WTC11 (cell line): ENCODE results near the gene ZFP92. TPM values are rescaled to one million over a fixed set of nuclear protein-coding genes. Genes with fewer than 3 reads are reported as not detected.

Experiments
- ATAC-seq: fragments of 200-7000 bp; cut with Tn5 transposase; 2 replicates; pipeline ENCODE4 v1.10.0; 2021; ENCODE audit warnings: mild to moderate bottlenecking, moderate library complexity
- CTCF ChIA-PET: fragments of 300-600 bp; sonication (Branson Sonifier 250); formaldehyde crosslinking; loops from one replicate; lab custom pipeline; 2021; ENCODE audit warnings: antibody characterized with exemption; lab: Charles Lee
- POLR2A ChIA-PET: fragments of 350-600 bp; sonication (Branson Sonifier 250); formaldehyde crosslinking; loops from one replicate; lab custom pipeline; 2021; ENCODE audit warnings: antibody characterized with exemption; lab: Charles Lee
- DNase-seq: peaks from one replicate; pipeline ENCODE4 v3.0.0; 2021; ENCODE audit warnings: low spot score
- H3K27ac Mint-ChIP-seq: 2 replicates; pipeline ENCODE4 v1.8.0; 2021; ENCODE audit warnings: mixed read lengths
- H3K27me3 Mint-ChIP-seq: 2 replicates; pipeline ENCODE4 v1.8.0; 2021; ENCODE audit warnings: low read depth, mild to moderate bottlenecking, moderate library complexity, mixed read lengths
- H3K36me3 Mint-ChIP-seq: 2 replicates; pipeline ENCODE4 v1.8.0; 2021; ENCODE audit warnings: mixed read lengths
- H3K4me1 Mint-ChIP-seq: 2 replicates; pipeline ENCODE4 v1.8.0; 2022; ENCODE audit warnings: mixed read lengths
- H3K4me3 Mint-ChIP-seq: 2 replicates; pipeline ENCODE4 v1.8.0; 2021; ENCODE audit warnings: mild to moderate bottlenecking, moderate library complexity, mixed read lengths
- H3K9me3 Mint-ChIP-seq: 2 replicates; pipeline ENCODE4 v1.8.0; 2021; ENCODE audit warnings: mixed read lengths
- AFF4 ChIP-seq: sonication (generic); formaldehyde crosslinking; IDR thresholded peaks from 2 replicates; pipeline ENCODE4 v1.8.1; 2023; ENCODE audit warnings: mild to moderate bottlenecking, missing genetic modification reagents, borderline replicate concordance
- CREM ChIP-seq: sonication (generic); formaldehyde crosslinking; IDR thresholded peaks from 2 replicates; pipeline ENCODE4 v1.8.1; 2022; ENCODE audit warnings: mild to moderate bottlenecking, missing genetic modification reagents, moderate library complexity
- ESRRA ChIP-seq: sonication (generic); formaldehyde crosslinking; IDR thresholded peaks from 2 replicates; pipeline ENCODE4 v1.8.1; 2022; ENCODE audit warnings: mild to moderate bottlenecking, missing genetic modification reagents, borderline replicate concordance
- FOXP4 ChIP-seq: sonication (generic); formaldehyde crosslinking; IDR thresholded peaks from 2 replicates; pipeline ENCODE4 v1.8.0; 2022; ENCODE audit warnings: mild to moderate bottlenecking, missing genetic modification reagents
- GRHL2 ChIP-seq: fragments of 250-450 bp; sonication (Bioruptor Pico); IDR thresholded peaks from 2 replicates; pipeline ENCODE4 v1.8.0; 2022; ENCODE audit warnings: mild to moderate bottlenecking, moderate library complexity; ENCODE audit not compliant: insufficient replicate concordance, severe bottlenecking
- MYBL2 ChIP-seq: sonication (generic); formaldehyde crosslinking; IDR thresholded peaks from 2 replicates; pipeline ENCODE4 v1.8.1; 2023; ENCODE audit warnings: mild to moderate bottlenecking, moderate library complexity, missing genetic modification reagents
- NFATC4 ChIP-seq: fragments of 250-450 bp; sonication (Bioruptor Pico); IDR thresholded peaks from 2 replicates; pipeline ENCODE4 v1.9.0; 2021; ENCODE audit warnings: mild to moderate bottlenecking
- NFE2L1 ChIP-seq: sonication (generic); formaldehyde crosslinking; IDR thresholded peaks from 2 replicates; pipeline ENCODE4 v1.8.1; 2023; ENCODE audit warnings: missing genetic modification reagents
- NR2C2 ChIP-seq: sonication (generic); formaldehyde crosslinking; IDR thresholded peaks from 2 replicates; pipeline ENCODE4 v1.8.0; 2022; ENCODE audit warnings: mild to moderate bottlenecking, missing genetic modification reagents
- OVOL2 ChIP-seq: fragments of 250-450 bp; sonication (Bioruptor Pico); IDR thresholded peaks from 2 replicates; pipeline ENCODE4 v1.9.0; 2021; ENCODE audit warnings: mild to moderate bottlenecking, borderline replicate concordance
- PRRX2 ChIP-seq: fragments of 250-450 bp; sonication (Bioruptor Pico); IDR thresholded peaks from 2 replicates; pipeline ENCODE4 v1.8.0; 2021; ENCODE audit warnings: mild to moderate bottlenecking
- ZNF121 ChIP-seq: sonication (generic); formaldehyde crosslinking; IDR thresholded peaks from 2 replicates; pipeline ENCODE4 v1.8.0; 2023; ENCODE audit warnings: missing genetic modification reagents
- ZNF232 ChIP-seq: sonication (generic); formaldehyde crosslinking; IDR thresholded peaks from 2 replicates; pipeline ENCODE4 v1.8.0; 2022; ENCODE audit warnings: mild to moderate bottlenecking, missing genetic modification reagents
- ZNF263 ChIP-seq: sonication (generic); formaldehyde crosslinking; IDR thresholded peaks from 2 replicates; pipeline ENCODE4 v1.8.1; 2022; ENCODE audit warnings: low read depth, mild to moderate bottlenecking, moderate library complexity, missing genetic modification reagents
- ZNF317 ChIP-seq: sonication (generic); formaldehyde crosslinking; IDR thresholded peaks from 2 replicates; pipeline ENCODE4 v1.8.1; 2023; ENCODE audit warnings: low read depth, mild to moderate bottlenecking, moderate library complexity, missing genetic modification reagents, borderline replicate concordance
- ZNF671 ChIP-seq: fragments of 250-450 bp; sonication (Bioruptor Pico); IDR thresholded peaks from 2 replicates; pipeline ENCODE4 v1.8.0; 2021; ENCODE audit warnings: mild to moderate bottlenecking
- total RNA-seq: library from RNA; stranded (reverse); gene quantifications from 3 replicates; pipeline ENCODE4 v1.2.3, GENCODE V29; 2021
- TF ChIP-seq, protein P1 (sequence below): sonication (generic); formaldehyde crosslinking; IDR thresholded peaks from 2 replicates; pipeline ENCODE4 v1.8.1; 2023; ENCODE audit warnings: mild to moderate bottlenecking, missing genetic modification reagents, moderate library complexity
- TF ChIP-seq, protein P2 (sequence below): sonication (generic); formaldehyde crosslinking; IDR thresholded peaks from 2 replicates; pipeline ENCODE4 v1.8.0; 2023; ENCODE audit warnings: mild to moderate bottlenecking, missing genetic modification reagents
- TF ChIP-seq, protein P3 (sequence below): sonication (generic); formaldehyde crosslinking; IDR thresholded peaks from 2 replicates; pipeline ENCODE4 v1.8.0; 2022; ENCODE audit warnings: missing genetic modification reagents
- TF ChIP-seq, protein P4 (sequence below): sonication (generic); formaldehyde crosslinking; IDR thresholded peaks from 2 replicates; pipeline ENCODE4 v1.8.1; 2022; ENCODE audit warnings: missing genetic modification reagents, borderline replicate concordance

Gene ZFP92
- total RNA-seq, 1 experiment from 2014 or later: 0.31 TPM

GRCh38 chrX:153448556-153449367 is 37.5 kb downstream of the ZFP92 start:
- no peak for TF ChIP-seq GRHL2
- TF ChIP-seq AFF4 (CRISPR knock-in tag): no peak
- TF ChIP-seq, protein P1, sequence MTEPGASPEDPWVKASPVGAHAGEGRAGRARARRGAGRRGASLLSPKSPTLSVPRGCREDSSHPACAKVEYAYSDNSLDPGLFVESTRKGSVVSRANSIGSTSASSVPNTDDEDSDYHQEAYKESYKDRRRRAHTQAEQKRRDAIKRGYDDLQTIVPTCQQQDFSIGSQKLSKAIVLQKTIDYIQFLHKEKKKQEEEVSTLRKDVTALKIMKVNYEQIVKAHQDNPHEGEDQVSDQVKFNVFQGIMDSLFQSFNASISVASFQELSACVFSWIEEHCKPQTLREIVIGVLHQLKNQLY: no peak
- no peak for TF ChIP-seq ZNF671 (CRISPR knock-in tag)
- TF ChIP-seq ZNF121 (CRISPR knock-in tag): no peak
- no peak for TF ChIP-seq MYBL2 (CRISPR knock-in tag)
- TF ChIP-seq NFATC4: no peak
- no peak for TF ChIP-seq PRRX2 (CRISPR knock-in tag)
- no peak for TF ChIP-seq FOXP4 (CRISPR knock-in tag)
- TF ChIP-seq, protein P2, sequence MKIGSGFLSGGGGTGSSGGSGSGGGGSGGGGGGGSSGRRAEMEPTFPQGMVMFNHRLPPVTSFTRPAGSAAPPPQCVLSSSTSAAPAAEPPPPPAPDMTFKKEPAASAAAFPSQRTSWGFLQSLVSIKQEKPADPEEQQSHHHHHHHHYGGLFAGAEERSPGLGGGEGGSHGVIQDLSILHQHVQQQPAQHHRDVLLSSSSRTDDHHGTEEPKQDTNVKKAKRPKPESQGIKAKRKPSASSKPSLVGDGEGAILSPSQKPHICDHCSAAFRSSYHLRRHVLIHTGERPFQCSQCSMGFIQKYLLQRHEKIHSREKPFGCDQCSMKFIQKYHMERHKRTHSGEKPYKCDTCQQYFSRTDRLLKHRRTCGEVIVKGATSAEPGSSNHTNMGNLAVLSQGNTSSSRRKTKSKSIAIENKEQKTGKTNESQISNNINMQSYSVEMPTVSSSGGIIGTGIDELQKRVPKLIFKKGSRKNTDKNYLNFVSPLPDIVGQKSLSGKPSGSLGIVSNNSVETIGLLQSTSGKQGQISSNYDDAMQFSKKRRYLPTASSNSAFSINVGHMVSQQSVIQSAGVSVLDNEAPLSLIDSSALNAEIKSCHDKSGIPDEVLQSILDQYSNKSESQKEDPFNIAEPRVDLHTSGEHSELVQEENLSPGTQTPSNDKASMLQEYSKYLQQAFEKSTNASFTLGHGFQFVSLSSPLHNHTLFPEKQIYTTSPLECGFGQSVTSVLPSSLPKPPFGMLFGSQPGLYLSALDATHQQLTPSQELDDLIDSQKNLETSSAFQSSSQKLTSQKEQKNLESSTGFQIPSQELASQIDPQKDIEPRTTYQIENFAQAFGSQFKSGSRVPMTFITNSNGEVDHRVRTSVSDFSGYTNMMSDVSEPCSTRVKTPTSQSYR: no peak
- no peak for TF ChIP-seq ZNF232
- TF ChIP-seq OVOL2 (CRISPR knock-in tag): no peak
- TF ChIP-seq ZNF317 (CRISPR knock-in tag): no peak
- no peak for TF ChIP-seq NFE2L1
- TF ChIP-seq, protein P3, sequence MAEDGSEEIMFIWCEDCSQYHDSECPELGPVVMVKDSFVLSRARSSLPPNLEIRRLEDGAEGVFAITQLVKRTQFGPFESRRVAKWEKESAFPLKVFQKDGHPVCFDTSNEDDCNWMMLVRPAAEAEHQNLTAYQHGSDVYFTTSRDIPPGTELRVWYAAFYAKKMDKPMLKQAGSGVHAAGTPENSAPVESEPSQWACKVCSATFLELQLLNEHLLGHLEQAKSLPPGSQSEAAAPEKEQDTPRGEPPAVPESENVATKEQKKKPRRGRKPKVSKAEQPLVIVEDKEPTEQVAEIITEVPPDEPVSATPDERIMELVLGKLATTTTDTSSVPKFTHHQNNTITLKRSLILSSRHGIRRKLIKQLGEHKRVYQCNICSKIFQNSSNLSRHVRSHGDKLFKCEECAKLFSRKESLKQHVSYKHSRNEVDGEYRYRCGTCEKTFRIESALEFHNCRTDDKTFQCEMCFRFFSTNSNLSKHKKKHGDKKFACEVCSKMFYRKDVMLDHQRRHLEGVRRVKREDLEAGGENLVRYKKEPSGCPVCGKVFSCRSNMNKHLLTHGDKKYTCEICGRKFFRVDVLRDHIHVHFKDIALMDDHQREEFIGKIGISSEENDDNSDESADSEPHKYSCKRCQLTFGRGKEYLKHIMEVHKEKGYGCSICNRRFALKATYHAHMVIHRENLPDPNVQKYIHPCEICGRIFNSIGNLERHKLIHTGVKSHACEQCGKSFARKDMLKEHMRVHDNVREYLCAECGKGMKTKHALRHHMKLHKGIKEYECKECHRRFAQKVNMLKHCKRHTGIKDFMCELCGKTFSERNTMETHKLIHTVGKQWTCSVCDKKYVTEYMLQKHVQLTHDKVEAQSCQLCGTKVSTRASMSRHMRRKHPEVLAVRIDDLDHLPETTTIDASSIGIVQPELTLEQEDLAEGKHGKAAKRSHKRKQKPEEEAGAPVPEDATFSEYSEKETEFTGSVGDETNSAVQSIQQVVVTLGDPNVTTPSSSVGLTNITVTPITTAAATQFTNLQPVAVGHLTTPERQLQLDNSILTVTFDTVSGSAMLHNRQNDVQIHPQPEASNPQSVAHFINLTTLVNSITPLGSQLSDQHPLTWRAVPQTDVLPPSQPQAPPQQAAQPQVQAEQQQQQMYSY (CRISPR knock-in tag): no peak
- no peak for TF ChIP-seq CREM
- no peak for TF ChIP-seq ZNF263 (CRISPR knock-in tag)
- no peak for TF ChIP-seq NR2C2
- TF ChIP-seq, protein P4, sequence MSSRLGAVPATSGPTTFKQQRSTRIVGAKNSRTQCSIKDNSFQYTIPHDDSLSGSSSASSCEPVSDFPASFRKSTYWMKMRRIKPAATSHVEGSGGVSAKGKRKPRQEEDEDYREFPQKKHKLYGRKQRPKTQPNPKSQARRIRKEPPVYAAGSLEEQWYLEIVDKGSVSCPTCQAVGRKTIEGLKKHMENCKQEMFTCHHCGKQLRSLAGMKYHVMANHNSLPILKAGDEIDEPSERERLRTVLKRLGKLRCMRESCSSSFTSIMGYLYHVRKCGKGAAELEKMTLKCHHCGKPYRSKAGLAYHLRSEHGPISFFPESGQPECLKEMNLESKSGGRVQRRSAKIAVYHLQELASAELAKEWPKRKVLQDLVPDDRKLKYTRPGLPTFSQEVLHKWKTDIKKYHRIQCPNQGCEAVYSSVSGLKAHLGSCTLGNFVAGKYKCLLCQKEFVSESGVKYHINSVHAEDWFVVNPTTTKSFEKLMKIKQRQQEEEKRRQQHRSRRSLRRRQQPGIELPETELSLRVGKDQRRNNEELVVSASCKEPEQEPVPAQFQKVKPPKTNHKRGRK (CRISPR knock-in tag): no peak
- no peak for TF ChIP-seq ESRRA
- no peak for DNase-seq
- Mint-ChIP-seq H3K36me3 (peaks cover 3% of the 10 kb centered on the region; the same call in 1 of the 2 replicates), H3K27ac (no peak overlapping the region), H3K27me3 (no peaks in the 10 kb centered on the region), H3K4me3 (no peak overlapping the region), H3K4me1 (no peaks in the 10 kb centered on the region), H3K9me3 (no peaks in the 10 kb centered on the region)
- POLR2A ChIA-PET: no interaction called here
- CTCF ChIA-PET: interaction anchor here (1.0 kb wide), 1 partner anchor 12 kb away, joined by 4 read pairs; no protein-coding TSS in a partner anchor
- no peak for ATAC-seq
